Measurements from ENCODE around the gene RRBP1. TPM values are rescaled to one million over a fixed set of nuclear protein-coding genes. Genes with fewer than 3 reads are reported as not detected.

RRBP1 gene
- total RNA-seq, 2 donors from 2014 or later, result 191 to 212 TPM

DNA sequence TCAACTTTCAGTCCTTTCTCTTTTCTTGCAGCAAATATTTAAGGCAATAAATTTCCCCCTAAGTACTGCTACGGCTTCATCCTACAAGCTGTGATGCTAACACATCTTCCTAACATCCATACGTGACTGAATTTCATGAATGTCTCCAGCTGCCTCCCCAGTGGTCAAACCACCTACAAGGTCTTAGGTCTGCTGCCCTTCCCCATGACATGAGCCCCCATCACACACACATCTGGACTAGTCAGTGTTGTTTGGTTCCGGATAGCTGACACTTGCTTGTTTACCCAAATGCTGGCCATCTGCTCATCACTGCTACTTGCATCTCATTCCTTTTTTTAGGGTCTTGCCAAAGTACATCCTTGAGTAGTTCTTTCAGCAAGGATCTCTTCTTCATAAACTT lies 14.6 kb downstream of the RRBP1 start:
- peaks cover 23% of the 10 kb centered on the region for H3K4me1 ChIP-seq (ENCODE audit: control insufficient read depth, insufficient read depth, low read length)
- H3K27me3 Mint-ChIP-seq (ENCODE audit: insufficient read depth), result no peaks in the 10 kb centered on the region

DNA sequence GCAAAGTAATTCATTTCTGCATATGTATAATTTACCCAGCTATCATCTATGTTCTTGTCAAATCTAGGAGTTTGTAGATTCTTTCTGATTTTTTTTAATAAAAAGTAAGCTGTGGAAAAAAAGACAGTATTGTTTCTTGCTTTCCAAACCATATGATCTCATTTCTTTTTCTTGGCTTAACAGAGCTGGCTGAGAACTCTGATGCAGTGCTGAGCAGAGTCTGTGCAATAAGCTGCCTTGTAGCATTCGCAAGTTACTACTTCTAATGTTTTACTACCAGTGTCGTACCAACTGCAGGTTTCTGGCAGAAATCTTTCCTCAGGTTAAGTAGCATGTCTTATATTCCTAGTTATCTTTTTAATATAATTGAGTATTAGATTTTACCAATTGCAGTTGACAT lies 15.6 kb downstream of the RRBP1 start:
- no peak for DNase-seq
- peaks cover 6% of the 10 kb centered on the region for H3K36me3 Mint-ChIP-seq (ENCODE audit: low read depth)
- no peak overlapping the region for H3K9ac ChIP-seq (ENCODE audit: extremely low read depth, low read length, poor library complexity, severe bottlenecking)
- no peaks in the 10 kb centered on the region for H3K27me3 Mint-ChIP-seq (ENCODE audit: insufficient read depth)
- no peak overlapping the region for H3K4me3 Mint-ChIP-seq
- 83% methylated on average over 1 of the region's 2 CpGs; no CpG with 5 or more reads in 1 of the 2 experiments for WGBS, 2 experiments (ENCODE audit: insufficient coverage in 1 of 2, insufficient read length in 1 of 2)
- H3K4me3 ChIP-seq (ENCODE audit: low read length), result no peak overlapping the region
- H3K27ac ChIP-seq (ENCODE audit: low read depth, low read length), result no peak overlapping the region
- H3K4me1 Mint-ChIP-seq, result peaks cover 55% of the 10 kb centered on the region
- peaks cover 40% of the 10 kb centered on the region for H3K36me3 ChIP-seq (ENCODE audit: control insufficient read depth, insufficient read depth, low read length)
- no peaks in the 10 kb centered on the region for H3K9me3 Mint-ChIP-seq
- H3K4me1 ChIP-seq (ENCODE audit: control insufficient read depth, insufficient read depth, low read length), result peaks cover 15% of the 10 kb centered on the region
- no peak overlapping the region for H3K27ac Mint-ChIP-seq
- no peak for TF ChIP-seq CTCF (conservative IDR thresholded peaks at IDR 0.05)
- no peaks in the 10 kb centered on the region for H3K9me3 ChIP-seq (ENCODE audit: control insufficient read depth, low read length)
- no peaks in the 10 kb centered on the region for H3K27me3 ChIP-seq (ENCODE audit: control insufficient read depth, insufficient read depth, low read length, poor library complexity, severe bottlenecking)

More for the DNA sequence above, 14.6 kb downstream of the RRBP1 start:
- no peak overlapping the region for H3K27ac ChIP-seq (ENCODE audit: low read depth, low read length)
- DNase-seq, result no peak
- Mint-ChIP-seq H3K4me3 (no peak overlapping the region), H3K4me1 (peaks cover 61% of the 10 kb centered on the region), H3K9me3 (no peaks in the 10 kb centered on the region), H3K36me3 (ENCODE audit: low read depth) (peaks cover 3% of the 10 kb centered on the region), H3K27ac (no peak overlapping the region)
- H3K9me3 ChIP-seq (ENCODE audit: control insufficient read depth, low read length), result no peaks in the 10 kb centered on the region
- no peak for TF ChIP-seq CTCF (conservative IDR thresholded peaks at IDR 0.05)
- H3K36me3 ChIP-seq (ENCODE audit: control insufficient read depth, insufficient read depth, low read length), result peaks cover 40% of the 10 kb centered on the region
- H3K4me3 ChIP-seq (ENCODE audit: low read length), result no peak overlapping the region
- no peak overlapping the region for H3K9ac ChIP-seq (ENCODE audit: extremely low read depth, low read length, poor library complexity, severe bottlenecking)
- WGBS, 2 experiments (ENCODE audit: insufficient coverage in 1 of 2, insufficient read length in 1 of 2), result 89 to 95% methylated on average over 1 to 3 of the region's 3 CpGs
- no peaks in the 10 kb centered on the region for H3K27me3 ChIP-seq (ENCODE audit: control insufficient read depth, insufficient read depth, low read length, poor library complexity, severe bottlenecking)

GRCh38 chr20:17665756-17666155 lies 16.3 kb downstream of the RRBP1 start:
- Histone ChIP-seq H3K4me1 (ENCODE audit: control insufficient read depth, insufficient read depth, low read length) (peaks cover 12% of the 10 kb centered on the region), H3K9me3 (ENCODE audit: control insufficient read depth, low read length) (no peaks in the 10 kb centered on the region), H3K4me3 (ENCODE audit: low read length) (no peak overlapping the region), H3K27me3 (ENCODE audit: control insufficient read depth, insufficient read depth, low read length, poor library complexity, severe bottlenecking) (no peaks in the 10 kb centered on the region), H3K27ac (ENCODE audit: low read depth, low read length) (no peak overlapping the region), H3K36me3 (ENCODE audit: control insufficient read depth, insufficient read depth, low read length) (peaks cover 47% of the 10 kb centered on the region), H3K9ac (ENCODE audit: extremely low read depth, low read length, poor library complexity, severe bottlenecking) (no peak overlapping the region)
- Mint-ChIP-seq H3K9me3 (no peaks in the 10 kb centered on the region), H3K27ac (no peak overlapping the region), H3K4me3 (no peak overlapping the region), H3K4me1 (peaks cover 48% of the 10 kb centered on the region), H3K27me3 (ENCODE audit: insufficient read depth) (no peaks in the 10 kb centered on the region), H3K36me3 (ENCODE audit: low read depth) (peaks cover 8% of the 10 kb centered on the region)
- 86% methylated on average over 2 of the region's 2 CpGs; no CpG with 5 or more reads in 1 of the 2 experiments for WGBS, 2 experiments (ENCODE audit: insufficient coverage in 1 of 2, insufficient read length in 1 of 2)
- TF ChIP-seq CTCF (conservative IDR thresholded peaks at IDR 0.05), result no peak
- DNase-seq, result no peak

Data from endodermal cell (in vitro differentiated cells).